Nephron (organoid): ENCODE measurements around the gene CACNG8.

ENCODE experiments used
- H3K27ac Mint-ChIP-seq, 3 experiments: 2 replicates each; pipeline ENCODE4 v1.8.0; 2020; ENCODE audit warnings: mixed read lengths in 3 of 3, mild to moderate bottlenecking in 2 of 3, moderate library complexity in 1 of 3
- H3K27me3 Mint-ChIP-seq: 2 replicates; pipeline ENCODE4 v1.8.0; 2021; ENCODE audit warnings: low read depth, mild to moderate bottlenecking, moderate library complexity, mixed read lengths
- H3K36me3 Mint-ChIP-seq: 2 replicates; pipeline ENCODE4 v1.8.0; 2020; ENCODE audit warnings: low read depth, mixed read lengths
- H3K4me1 Mint-ChIP-seq: 2 replicates; pipeline ENCODE4 v1.8.0; 2020; ENCODE audit warnings: mixed read lengths
- H3K4me3 Mint-ChIP-seq, 3 experiments: 2 replicates each; pipeline ENCODE4 v1.8.0; 2020; ENCODE audit warnings: mild to moderate bottlenecking in 3 of 3, mixed read lengths in 3 of 3, moderate library complexity in 2 of 3
- H3K9me3 Mint-ChIP-seq: 2 replicates; pipeline ENCODE4 v1.8.0; 2020; ENCODE audit warnings: mixed read lengths
- TF ChIP-seq, protein P1 (sequence below), 3 experiments: fragments of 200-600 bp; sonication (generic); IDR thresholded peaks; one replicate each; pipeline ENCODE4 v1.5.0; 2021; ENCODE audit warnings: antibody characterized with exemption in 3 of 3; ENCODE audit not compliant: unreplicated experiment in 3 of 3

The CACNG8 gene

DNA sequence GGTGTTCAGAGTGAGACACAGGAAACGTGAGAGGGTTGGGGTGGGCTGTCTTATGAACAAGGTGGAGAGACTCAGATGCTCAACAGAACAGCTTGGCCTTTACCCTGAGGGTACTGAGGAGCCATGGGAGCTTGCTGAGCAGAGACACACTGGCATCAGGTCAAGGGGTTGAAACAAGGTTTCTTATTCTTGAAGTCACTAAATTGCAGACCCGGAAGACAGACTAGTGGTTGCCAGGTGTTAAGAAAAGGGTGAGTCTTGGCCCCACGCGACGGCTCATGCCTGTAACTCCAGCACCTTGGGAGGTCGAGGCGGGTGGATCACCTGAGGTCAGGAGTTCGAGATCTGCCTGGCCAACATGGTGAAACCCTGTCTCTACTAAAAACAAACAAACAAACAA lies 51.1 kb downstream of the CACNG8 start:
- peaks cover 32% of the 10 kb centered on the region for H3K27me3 Mint-ChIP-seq
- H3K9me3 Mint-ChIP-seq = no peaks in the 10 kb centered on the region
- TF ChIP-seq, protein P1, sequence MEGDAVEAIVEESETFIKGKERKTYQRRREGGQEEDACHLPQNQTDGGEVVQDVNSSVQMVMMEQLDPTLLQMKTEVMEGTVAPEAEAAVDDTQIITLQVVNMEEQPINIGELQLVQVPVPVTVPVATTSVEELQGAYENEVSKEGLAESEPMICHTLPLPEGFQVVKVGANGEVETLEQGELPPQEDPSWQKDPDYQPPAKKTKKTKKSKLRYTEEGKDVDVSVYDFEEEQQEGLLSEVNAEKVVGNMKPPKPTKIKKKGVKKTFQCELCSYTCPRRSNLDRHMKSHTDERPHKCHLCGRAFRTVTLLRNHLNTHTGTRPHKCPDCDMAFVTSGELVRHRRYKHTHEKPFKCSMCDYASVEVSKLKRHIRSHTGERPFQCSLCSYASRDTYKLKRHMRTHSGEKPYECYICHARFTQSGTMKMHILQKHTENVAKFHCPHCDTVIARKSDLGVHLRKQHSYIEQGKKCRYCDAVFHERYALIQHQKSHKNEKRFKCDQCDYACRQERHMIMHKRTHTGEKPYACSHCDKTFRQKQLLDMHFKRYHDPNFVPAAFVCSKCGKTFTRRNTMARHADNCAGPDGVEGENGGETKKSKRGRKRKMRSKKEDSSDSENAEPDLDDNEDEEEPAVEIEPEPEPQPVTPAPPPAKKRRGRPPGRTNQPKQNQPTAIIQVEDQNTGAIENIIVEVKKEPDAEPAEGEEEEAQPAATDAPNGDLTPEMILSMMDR (IDR thresholded peaks at IDR 0.05; ENCODE audit: unreplicated experiment in 3 of 3) = no peak
- no peak overlapping the region for H3K27ac Mint-ChIP-seq
- no peaks in the 10 kb centered on the region for H3K36me3 Mint-ChIP-seq
- H3K4me3 Mint-ChIP-seq = no peak overlapping the region
- H3K4me1 Mint-ChIP-seq = no peaks in the 10 kb centered on the region

DNA sequence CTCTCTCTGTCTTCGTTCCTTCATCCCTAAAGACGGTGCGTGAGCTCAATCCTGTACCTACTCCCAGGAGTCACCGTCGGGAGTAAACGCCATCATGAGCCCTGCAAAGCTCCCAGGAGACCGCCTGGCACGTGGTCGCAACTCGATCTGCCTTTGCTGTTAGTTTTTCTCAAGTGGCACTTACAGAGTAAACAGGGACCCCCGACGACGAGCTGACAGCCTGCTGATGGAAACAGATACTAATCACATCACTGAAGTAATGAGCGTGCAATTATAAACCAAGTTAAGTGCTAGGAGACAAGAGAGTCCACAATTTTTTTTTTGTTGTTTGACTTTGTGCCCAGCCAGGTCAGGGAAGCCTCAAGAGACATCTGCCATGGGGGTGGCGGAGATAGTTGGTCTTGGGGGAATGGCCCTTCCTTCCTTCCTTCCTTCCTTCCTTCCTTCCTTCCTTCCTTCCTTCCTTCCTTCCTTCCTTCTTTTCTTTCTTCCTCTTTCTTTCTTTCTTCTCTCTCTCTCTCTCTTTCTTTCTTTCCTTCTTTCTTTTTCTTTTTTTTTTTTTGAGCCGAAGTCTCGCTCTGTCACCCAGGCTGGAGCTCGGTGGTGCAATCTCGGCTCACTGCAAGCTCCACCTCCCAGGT lies 52.3 kb downstream of the CACNG8 start:
- H3K27ac Mint-ChIP-seq = no peak overlapping the region
- no peaks in the 10 kb centered on the region for H3K4me1 Mint-ChIP-seq
- H3K27me3 Mint-ChIP-seq = peaks cover 32% of the 10 kb centered on the region
- TF ChIP-seq, protein P1 (IDR thresholded peaks at IDR 0.05; ENCODE audit: unreplicated experiment in 3 of 3) = no peak
- H3K4me3 Mint-ChIP-seq = no peak overlapping the region
- no peaks in the 10 kb centered on the region for H3K36me3 Mint-ChIP-seq
- H3K9me3 Mint-ChIP-seq = no peaks in the 10 kb centered on the region

DNA sequence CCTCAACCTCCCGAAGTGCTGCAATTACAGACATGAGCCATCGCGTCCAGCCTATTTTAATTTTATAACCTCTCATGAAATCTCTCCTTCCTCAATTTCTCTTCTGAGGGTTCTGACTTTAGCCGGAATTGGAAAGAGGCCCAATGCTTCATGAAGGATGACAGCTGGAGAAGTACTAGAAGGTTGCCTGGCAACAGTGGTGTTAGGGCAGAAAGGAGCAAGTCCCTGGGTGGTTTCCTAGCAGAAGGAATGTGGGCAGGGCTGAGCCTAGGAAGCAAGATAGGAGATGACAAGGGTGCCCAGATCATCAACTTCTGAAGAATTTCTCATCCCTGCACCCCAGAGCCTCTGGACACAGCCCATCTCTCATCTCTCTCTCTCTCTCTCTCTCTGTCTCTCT lies 54.5 kb downstream of the CACNG8 start:
- H3K27me3 Mint-ChIP-seq = peaks cover 24% of the 10 kb centered on the region
- no peaks in the 10 kb centered on the region for H3K4me1 Mint-ChIP-seq

DNA sequence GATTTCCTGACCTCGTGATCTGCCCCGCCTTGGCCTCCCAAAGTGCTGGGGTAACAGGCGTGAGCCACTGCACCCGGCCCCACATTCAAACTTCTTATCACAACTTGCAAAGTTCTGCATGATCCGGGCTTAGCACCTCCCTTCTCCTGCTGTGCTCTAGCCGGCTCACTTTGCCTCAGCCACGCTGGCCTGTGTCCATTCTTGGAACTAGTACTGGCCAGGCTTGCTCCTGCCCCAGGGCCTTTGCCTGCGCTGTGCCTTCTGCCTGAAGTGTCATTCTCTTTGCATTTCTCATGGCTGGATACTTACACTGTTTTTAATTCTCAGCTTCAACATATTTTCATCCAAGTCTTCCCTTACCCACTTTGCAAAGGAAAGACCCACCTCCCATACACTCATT lies 58.6 kb downstream of the CACNG8 start:
- TF ChIP-seq, protein P1 (IDR thresholded peaks at IDR 0.05; ENCODE audit: unreplicated experiment in 3 of 3) = no peak
- Mint-ChIP-seq H3K4me3 (no peak overlapping the region), H3K36me3 (no peaks in the 10 kb centered on the region), H3K27me3 (peaks cover 32% of the 10 kb centered on the region), H3K27ac (no peak overlapping the region), H3K4me1 (no peaks in the 10 kb centered on the region), H3K9me3 (no peaks in the 10 kb centered on the region)

More for the DNA sequence above, 54.5 kb downstream of the CACNG8 start:
- Mint-ChIP-seq H3K36me3 (no peaks in the 10 kb centered on the region), H3K9me3 (no peaks in the 10 kb centered on the region), H3K27ac (no peak overlapping the region), H3K4me3 (no peak overlapping the region)
- TF ChIP-seq, protein P1 (IDR thresholded peaks at IDR 0.05; ENCODE audit: unreplicated experiment in 3 of 3) = no peak

DNA sequence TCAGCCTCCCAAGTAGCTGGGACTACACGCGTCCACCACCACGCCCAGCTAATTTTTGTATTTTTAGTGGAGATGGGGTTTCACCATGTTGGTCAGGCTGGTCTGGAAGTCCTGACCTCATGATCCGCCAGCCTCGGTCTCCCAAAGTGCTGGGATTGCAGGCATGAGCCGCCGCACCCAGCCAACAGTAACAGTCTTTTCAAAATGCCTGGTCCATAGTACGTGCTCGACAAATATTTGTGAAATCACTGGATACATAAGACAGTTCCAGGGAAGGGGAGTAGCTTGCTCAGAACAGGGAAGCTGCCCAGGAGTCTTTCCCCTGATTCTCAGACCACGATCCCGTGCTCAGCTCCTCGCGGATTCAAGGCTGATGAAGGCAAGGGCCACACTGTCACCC lies 59.2 kb downstream of the CACNG8 start:
- TF ChIP-seq, protein P1 (IDR thresholded peaks at IDR 0.05; ENCODE audit: unreplicated experiment in 3 of 3) = no peak
- Mint-ChIP-seq H3K27me3 (peaks cover 30% of the 10 kb centered on the region), H3K9me3 (no peaks in the 10 kb centered on the region), H3K4me1 (no peaks in the 10 kb centered on the region), H3K36me3 (no peaks in the 10 kb centered on the region), H3K27ac (no peak overlapping the region), H3K4me3 (no peak overlapping the region)

DNA sequence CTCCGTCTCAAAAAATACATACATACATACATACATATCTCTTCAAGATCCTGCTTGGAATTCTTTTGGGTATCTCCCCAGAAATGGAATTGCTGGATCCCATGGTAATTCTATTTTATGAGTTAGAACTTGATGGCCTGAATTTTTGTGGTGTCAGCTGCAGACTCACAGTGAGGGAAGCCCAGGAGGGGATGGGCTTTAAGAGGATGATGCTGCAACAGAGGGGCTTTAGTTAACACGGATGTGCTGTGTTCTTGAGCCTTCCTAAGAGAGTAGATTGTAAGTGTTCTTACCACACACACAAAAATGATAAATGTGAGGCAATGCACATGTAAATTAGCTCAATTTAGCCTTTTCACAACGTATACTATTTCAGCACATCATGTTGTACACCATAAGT lies 60.5 kb downstream of the CACNG8 start:
- TF ChIP-seq, protein P1 (IDR thresholded peaks at IDR 0.05; ENCODE audit: unreplicated experiment in 3 of 3) = no peak
- peaks cover 31% of the 10 kb centered on the region for H3K27me3 Mint-ChIP-seq
- H3K27ac Mint-ChIP-seq = no peak overlapping the region
- no peaks in the 10 kb centered on the region for H3K36me3 Mint-ChIP-seq
- H3K4me3 Mint-ChIP-seq = no peak overlapping the region
- no peaks in the 10 kb centered on the region for H3K4me1 Mint-ChIP-seq
- no peaks in the 10 kb centered on the region for H3K9me3 Mint-ChIP-seq
